Measurements from ENCODE around the gene LTBP1.

DNA sequence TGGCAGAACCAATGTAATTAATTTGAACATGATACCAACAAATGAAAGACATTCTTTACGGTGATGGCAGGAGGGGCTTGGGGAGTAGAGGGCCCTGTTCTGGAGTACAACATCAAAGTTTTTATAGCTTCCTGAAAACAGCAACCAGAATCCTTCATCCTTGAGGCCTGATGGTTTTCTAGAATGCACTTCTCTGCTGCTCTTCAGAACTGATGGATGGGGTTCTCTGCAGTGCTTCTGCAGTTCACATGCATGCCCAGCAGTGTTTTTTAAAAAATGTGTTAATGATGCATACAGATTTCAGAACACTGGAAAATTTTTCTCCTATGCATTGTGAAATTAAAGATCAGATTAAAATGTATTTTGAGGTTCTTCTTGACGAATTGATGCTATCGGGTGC lies 2.5 kb downstream of the LTBP1 start:
- TF ChIP-seq POLR2A (IDR thresholded peaks at IDR 0.05), result no peak
- TF ChIP-seq, protein P1, sequence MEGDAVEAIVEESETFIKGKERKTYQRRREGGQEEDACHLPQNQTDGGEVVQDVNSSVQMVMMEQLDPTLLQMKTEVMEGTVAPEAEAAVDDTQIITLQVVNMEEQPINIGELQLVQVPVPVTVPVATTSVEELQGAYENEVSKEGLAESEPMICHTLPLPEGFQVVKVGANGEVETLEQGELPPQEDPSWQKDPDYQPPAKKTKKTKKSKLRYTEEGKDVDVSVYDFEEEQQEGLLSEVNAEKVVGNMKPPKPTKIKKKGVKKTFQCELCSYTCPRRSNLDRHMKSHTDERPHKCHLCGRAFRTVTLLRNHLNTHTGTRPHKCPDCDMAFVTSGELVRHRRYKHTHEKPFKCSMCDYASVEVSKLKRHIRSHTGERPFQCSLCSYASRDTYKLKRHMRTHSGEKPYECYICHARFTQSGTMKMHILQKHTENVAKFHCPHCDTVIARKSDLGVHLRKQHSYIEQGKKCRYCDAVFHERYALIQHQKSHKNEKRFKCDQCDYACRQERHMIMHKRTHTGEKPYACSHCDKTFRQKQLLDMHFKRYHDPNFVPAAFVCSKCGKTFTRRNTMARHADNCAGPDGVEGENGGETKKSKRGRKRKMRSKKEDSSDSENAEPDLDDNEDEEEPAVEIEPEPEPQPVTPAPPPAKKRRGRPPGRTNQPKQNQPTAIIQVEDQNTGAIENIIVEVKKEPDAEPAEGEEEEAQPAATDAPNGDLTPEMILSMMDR (IDR thresholded peaks at IDR 0.05), result no peak
- TF ChIP-seq EP300 (IDR thresholded peaks at IDR 0.05), result no peak

Data from suprapubic skin (tissue), 3 donors.